SK-N-SH (cell line): ENCODE measurements around the gene SIGLEC9.

Experiments
- CHD2 ChIP-seq: fragments of 150-350 bp; IDR thresholded peaks from 2 replicates; pipeline ENCODE4 v1.6.1; 2018; ENCODE audit warnings: low read length; ENCODE audit not compliant: partially characterized antibody
- EP300 ChIP-seq, 2 experiments: IDR thresholded peaks; 2 replicates each; pipeline versions ENCODE4 v1.4.0 to v1.6.1; 2012; ENCODE audit warnings: borderline replicate concordance in 1 of 2, low read depth in 1 of 2, low read length in 1 of 2
- EZH2phosphoT487 ChIP-seq: fragments of 200-600 bp; sonication (generic); IDR thresholded peaks from 2 replicates; pipeline ENCODE4 v1.6.1; 2017; ENCODE audit warnings: low read depth, mixed run types, mild to moderate bottlenecking, antibody characterized with exemption, moderate library complexity, borderline replicate concordance
- MEF2A ChIP-seq: IDR thresholded peaks from 2 replicates; pipeline ENCODE4 v1.4.0; 2012; ENCODE audit warnings: low read depth, borderline replicate concordance
- NFIC ChIP-seq: IDR thresholded peaks from 2 replicates; pipeline ENCODE4 v1.4.0; 2012; ENCODE audit warnings: borderline replicate concordance
- SMC3 ChIP-seq: IDR thresholded peaks from 2 replicates; pipeline ENCODE4 v1.6.1; 2012; ENCODE audit warnings: low read depth, low read length, improper control_type of control experiment
- TF ChIP-seq, protein P1 (sequence below): fragments of 150-350 bp; IDR thresholded peaks from 2 replicates; pipeline ENCODE4 v1.6.1; 2017; ENCODE audit warnings: antibody characterized with exemption, low read length, low read depth, borderline replicate concordance
- TF ChIP-seq, protein P2 (sequence below): fragments of 200-600 bp; sonication (generic); IDR thresholded peaks from 2 replicates; pipeline ENCODE4 v1.6.1; 2017; ENCODE audit warnings: antibody characterized with exemption, mild to moderate bottlenecking, moderate library complexity
- TF ChIP-seq, protein P3 (sequence below): IDR thresholded peaks from 2 replicates; pipeline ENCODE4 v1.4.0; 2012; ENCODE audit warnings: low read depth
- TF ChIP-seq, protein P4 (sequence below): IDR thresholded peaks from 2 replicates; pipeline ENCODE4 v1.6.1; 2012; ENCODE audit warnings: mild to moderate bottlenecking, low read depth, low read length, moderate library complexity

DNA sequence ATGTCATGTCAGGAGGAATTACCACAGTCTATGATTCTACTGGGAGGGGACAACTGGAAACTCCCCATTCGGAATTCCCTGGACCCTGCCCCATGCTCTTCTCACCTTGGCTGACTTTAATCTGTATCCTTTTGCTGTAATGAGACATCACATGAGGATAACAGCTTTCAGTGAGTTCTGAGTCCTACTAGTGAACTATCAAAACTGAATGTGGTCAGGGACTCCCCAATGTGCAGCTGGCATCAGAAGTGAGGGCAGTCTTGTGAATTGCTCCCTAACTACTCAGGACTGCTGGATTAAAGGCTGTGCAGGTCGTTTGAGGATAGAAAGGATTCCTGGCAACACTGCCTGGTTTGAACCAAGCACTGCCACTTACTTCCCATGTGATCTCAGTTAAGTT is 32.6 kb downstream of the SIGLEC9 start:
- TF ChIP-seq, protein P1, sequence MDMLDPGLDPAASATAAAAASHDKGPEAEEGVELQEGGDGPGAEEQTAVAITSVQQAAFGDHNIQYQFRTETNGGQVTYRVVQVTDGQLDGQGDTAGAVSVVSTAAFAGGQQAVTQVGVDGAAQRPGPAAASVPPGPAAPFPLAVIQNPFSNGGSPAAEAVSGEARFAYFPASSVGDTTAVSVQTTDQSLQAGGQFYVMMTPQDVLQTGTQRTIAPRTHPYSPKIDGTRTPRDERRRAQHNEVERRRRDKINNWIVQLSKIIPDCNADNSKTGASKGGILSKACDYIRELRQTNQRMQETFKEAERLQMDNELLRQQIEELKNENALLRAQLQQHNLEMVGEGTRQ, result no peak
- TF ChIP-seq, protein P2, sequence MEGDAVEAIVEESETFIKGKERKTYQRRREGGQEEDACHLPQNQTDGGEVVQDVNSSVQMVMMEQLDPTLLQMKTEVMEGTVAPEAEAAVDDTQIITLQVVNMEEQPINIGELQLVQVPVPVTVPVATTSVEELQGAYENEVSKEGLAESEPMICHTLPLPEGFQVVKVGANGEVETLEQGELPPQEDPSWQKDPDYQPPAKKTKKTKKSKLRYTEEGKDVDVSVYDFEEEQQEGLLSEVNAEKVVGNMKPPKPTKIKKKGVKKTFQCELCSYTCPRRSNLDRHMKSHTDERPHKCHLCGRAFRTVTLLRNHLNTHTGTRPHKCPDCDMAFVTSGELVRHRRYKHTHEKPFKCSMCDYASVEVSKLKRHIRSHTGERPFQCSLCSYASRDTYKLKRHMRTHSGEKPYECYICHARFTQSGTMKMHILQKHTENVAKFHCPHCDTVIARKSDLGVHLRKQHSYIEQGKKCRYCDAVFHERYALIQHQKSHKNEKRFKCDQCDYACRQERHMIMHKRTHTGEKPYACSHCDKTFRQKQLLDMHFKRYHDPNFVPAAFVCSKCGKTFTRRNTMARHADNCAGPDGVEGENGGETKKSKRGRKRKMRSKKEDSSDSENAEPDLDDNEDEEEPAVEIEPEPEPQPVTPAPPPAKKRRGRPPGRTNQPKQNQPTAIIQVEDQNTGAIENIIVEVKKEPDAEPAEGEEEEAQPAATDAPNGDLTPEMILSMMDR, result no peak
- TF ChIP-seq CHD2, result no peak
- TF ChIP-seq, protein P3, sequence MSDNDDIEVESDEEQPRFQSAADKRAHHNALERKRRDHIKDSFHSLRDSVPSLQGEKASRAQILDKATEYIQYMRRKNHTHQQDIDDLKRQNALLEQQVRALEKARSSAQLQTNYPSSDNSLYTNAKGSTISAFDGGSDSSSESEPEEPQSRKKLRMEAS, result no peak
- TF ChIP-seq SMC3, result no peak
- TF ChIP-seq EZH2phosphoT487, result no peak
- TF ChIP-seq, protein P4, sequence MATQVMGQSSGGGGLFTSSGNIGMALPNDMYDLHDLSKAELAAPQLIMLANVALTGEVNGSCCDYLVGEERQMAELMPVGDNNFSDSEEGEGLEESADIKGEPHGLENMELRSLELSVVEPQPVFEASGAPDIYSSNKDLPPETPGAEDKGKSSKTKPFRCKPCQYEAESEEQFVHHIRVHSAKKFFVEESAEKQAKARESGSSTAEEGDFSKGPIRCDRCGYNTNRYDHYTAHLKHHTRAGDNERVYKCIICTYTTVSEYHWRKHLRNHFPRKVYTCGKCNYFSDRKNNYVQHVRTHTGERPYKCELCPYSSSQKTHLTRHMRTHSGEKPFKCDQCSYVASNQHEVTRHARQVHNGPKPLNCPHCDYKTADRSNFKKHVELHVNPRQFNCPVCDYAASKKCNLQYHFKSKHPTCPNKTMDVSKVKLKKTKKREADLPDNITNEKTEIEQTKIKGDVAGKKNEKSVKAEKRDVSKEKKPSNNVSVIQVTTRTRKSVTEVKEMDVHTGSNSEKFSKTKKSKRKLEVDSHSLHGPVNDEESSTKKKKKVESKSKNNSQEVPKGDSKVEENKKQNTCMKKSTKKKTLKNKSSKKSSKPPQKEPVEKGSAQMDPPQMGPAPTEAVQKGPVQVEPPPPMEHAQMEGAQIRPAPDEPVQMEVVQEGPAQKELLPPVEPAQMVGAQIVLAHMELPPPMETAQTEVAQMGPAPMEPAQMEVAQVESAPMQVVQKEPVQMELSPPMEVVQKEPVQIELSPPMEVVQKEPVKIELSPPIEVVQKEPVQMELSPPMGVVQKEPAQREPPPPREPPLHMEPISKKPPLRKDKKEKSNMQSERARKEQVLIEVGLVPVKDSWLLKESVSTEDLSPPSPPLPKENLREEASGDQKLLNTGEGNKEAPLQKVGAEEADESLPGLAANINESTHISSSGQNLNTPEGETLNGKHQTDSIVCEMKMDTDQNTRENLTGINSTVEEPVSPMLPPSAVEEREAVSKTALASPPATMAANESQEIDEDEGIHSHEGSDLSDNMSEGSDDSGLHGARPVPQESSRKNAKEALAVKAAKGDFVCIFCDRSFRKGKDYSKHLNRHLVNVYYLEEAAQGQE, result no peak
- TF ChIP-seq NFIC, result no peak
- no peak for TF ChIP-seq EP300 (IDR thresholded peaks at IDR 0.05; ENCODE audit: borderline replicate concordance in 1 of 2, low read depth in 1 of 2, low read length in 1 of 2)
- TF ChIP-seq MEF2A, result no peak
